ENCODE measurements around the gene IL21R.

IL21R gene

GRCh38 chr16:27378871-27379481 lies 23.0 kb upstream of the IL21R start:
- Histone ChIP-seq H4K20me1 (no peaks in the 10 kb centered on the region), H3K9ac (peak overlapping the region in 6 of 11 experiments; percentile 1 to 55 (median 24); a peak in 5 of 22 replicates), H3K36me3 (no peaks in the 10 kb centered on the region), H3K4me3 (no peak overlapping the region), H3K27me3 (no peaks in the 10 kb centered on the region), H3K27ac (peak overlapping the region; percentile 30 to 87 (median 69); a peak in 17 of 22 replicates), H3K4me1 (peaks cover 38 to 99% (median 71%) of the 10 kb centered on the region in 10 experiments), H3K4me2 (peak overlapping the region; percentile 47 to 91 (median 70); a peak in 21 of 22 replicates), H3K9me3 (replicated peaks in 1 of 11) (peaks cover 0 to 12% (median 7%) of the 10 kb centered on the region in 11 experiments; a peak in 16 of 22 replicates)
- TF ChIP-seq Cebpa-rat (IDR thresholded peaks at IDR 0.05) = no peak

DNA sequence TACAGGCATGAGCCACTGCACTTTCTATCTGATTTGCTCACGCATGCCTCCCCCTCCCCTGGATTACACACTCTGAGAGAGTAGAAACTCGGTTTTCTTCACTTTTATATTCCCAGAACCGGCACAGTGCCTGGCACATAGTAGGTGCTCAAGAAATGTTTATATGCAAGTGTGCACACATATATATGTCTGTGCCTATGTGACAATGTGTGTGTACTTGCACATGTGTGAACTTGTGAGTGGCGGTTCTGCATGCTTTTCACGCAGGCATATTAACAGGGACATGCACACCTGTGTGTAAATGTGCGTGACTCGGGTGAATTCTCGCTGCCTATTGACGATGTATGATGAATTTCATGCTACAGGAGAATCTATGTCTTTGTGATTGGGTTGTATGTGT lies 22.1 kb upstream of the IL21R start:
- H3K9ac ChIP-seq = no peak overlapping the region
- H3K27ac ChIP-seq = peak overlapping the region in 2 of 11 experiments; percentile 64 to 84; a peak in 2 of 22 replicates
- H3K36me3 ChIP-seq = no peaks in the 10 kb centered on the region
- H4K20me1 ChIP-seq = no peaks in the 10 kb centered on the region
- H3K9me3 ChIP-seq (replicated peaks in 1 of 11) = peaks cover 0 to 21% (median 16%) of the 10 kb centered on the region in 11 experiments; a peak in 18 of 22 replicates
- H3K4me2 ChIP-seq = peak overlapping the region in 4 of 11 experiments; percentile 47 to 91 (median 78); a peak in 5 of 22 replicates
- no peaks in the 10 kb centered on the region for H3K27me3 ChIP-seq
- no peak for TF ChIP-seq Cebpa-rat (IDR thresholded peaks at IDR 0.05)
- peaks cover 29 to 99% (median 70%) of the 10 kb centered on the region in 10 experiments for H3K4me1 ChIP-seq
- no peak overlapping the region for H3K4me3 ChIP-seq

DNA sequence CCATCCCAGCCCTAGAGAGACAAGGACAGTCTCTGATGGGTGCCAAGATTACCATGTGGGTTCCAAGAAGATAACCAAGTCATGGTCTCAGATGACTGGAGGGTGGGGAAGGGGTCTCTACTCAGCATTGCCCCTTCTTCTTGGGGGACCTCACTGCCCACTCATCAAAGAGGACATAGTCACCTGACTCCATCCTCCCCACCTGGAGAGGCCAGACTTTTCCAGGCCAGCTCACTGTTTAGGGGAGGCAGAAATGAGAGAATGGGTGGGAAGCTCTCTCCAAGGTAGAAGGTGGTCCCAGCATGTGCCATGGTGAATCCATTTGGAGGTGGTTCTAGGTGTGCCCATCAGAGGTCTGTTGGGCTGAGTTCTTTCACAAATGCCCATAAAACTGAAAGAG lies 20.7 kb upstream of the IL21R start:
- H3K4me3 ChIP-seq = no peak overlapping the region
- H3K4me2 ChIP-seq = peak overlapping the region in 1 of 11 experiments; percentile 79; a peak in 2 of 22 replicates
- H3K9me3 ChIP-seq (replicated peaks in 1 of 11) = peaks cover 2 to 34% (median 28%) of the 10 kb centered on the region in 11 experiments; a peak in 20 of 22 replicates
- H3K27ac ChIP-seq = peak overlapping the region in 2 of 11 experiments; percentile 8 to 24; a peak in 3 of 22 replicates
- TF ChIP-seq Cebpa-rat (IDR thresholded peaks at IDR 0.05) = no peak
- H3K27me3 ChIP-seq = no peaks in the 10 kb centered on the region
- H4K20me1 ChIP-seq = no peaks in the 10 kb centered on the region
- peaks cover 25 to 98% (median 59%) of the 10 kb centered on the region in 10 experiments for H3K4me1 ChIP-seq
- H3K9ac ChIP-seq = no peak overlapping the region
- no peaks in the 10 kb centered on the region for H3K36me3 ChIP-seq

DNA sequence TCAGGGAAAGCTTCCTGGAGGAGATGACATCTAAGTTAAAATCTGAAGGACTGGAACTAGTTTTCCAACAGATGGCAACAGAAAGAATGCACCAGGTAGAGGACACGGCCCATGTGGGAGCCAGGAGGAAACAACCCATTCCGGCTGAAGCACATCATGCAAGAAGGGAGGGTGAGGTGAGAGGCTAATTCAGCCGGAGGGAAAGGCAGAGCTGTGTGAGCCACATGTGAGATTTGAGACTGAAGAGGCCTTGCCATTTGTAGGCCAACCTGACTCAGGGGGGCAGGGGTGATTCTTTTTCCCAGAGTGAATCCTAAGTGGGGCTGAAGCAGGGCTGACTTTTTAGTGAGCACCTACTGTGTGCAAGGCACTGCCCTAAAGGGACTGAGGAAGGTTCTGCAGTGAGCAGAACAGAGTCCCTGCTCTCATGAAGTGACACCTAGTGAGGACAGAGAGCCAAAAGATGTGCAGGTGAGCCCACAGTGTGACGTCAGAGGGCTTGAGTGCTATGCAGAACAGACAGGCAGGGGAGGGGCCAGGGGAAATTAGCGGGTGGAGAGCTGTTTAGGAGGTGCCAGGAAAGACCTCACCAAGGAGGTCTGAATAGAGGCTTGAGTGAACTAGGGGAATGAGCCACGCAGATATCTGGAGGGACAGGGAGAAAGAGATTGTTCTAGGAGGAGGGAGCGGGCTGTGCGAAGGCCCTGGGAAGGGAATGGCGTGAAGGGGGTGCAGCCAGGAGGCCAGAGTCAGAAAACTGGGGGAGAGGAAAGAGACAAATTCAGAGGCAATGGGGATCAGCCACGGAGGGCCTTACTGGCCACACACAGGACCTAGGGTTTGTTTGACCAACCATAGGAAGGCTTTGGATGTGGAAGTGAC lies 19.8 kb upstream of the IL21R start:
- H3K9ac ChIP-seq = peak overlapping the region in 2 of 11 experiments; percentile 56 to 75; a peak in 2 of 22 replicates
- peak overlapping the region in 5 of 11 experiments; percentile 73 to 93 (median 79); a peak in 8 of 22 replicates for H3K4me2 ChIP-seq
- H3K4me3 ChIP-seq = no peak overlapping the region
- TF ChIP-seq Cebpa-rat (IDR thresholded peaks at IDR 0.05) = no peak
- H3K27ac ChIP-seq = peak overlapping the region in 4 of 11 experiments; percentile 77 to 84 (median 82); a peak in 7 of 22 replicates
- peaks cover 4 to 36% (median 29%) of the 10 kb centered on the region in 11 experiments; a peak in 20 of 22 replicates for H3K9me3 ChIP-seq (replicated peaks in 1 of 11)
- H3K4me1 ChIP-seq = peaks cover 22 to 93% (median 49%) of the 10 kb centered on the region in 10 experiments
- H3K36me3 ChIP-seq = no peaks in the 10 kb centered on the region
- no peaks in the 10 kb centered on the region for H3K27me3 ChIP-seq
- no peaks in the 10 kb centered on the region for H4K20me1 ChIP-seq

- Histone ChIP-seq H3K4me3 (peak overlapping the region in 4 of 10 experiments; percentile 24 to 41 (median 25); a peak in 6 of 20 replicates), H3K27me3 (no peaks in the 10 kb centered on the region), H3K9me3 (replicated peaks in 1 of 11) (peaks cover 10 to 42% (median 37%) of the 10 kb centered on the region in 11 experiments; a peak in 21 of 22 replicates), H4K20me1 (no peaks in the 10 kb centered on the region), H3K4me2 (peak overlapping the region in 9 of 11 experiments; percentile 8 to 93 (median 73); a peak in 14 of 22 replicates), H3K27ac (peak overlapping the region in 7 of 11 experiments; percentile 28 to 84 (median 77); a peak in 13 of 22 replicates), H3K4me1 (peaks cover 7 to 90% (median 34%) of the 10 kb centered on the region in 10 experiments), H3K9ac (peak overlapping the region in 6 of 11 experiments; percentile 17 to 75 (median 58); a peak in 10 of 22 replicates), H3K36me3 (no peaks in the 10 kb centered on the region)
- TF ChIP-seq Cebpa-rat (IDR thresholded peaks at IDR 0.05) = no peak
Observed at GRCh38 chr16:27383556-27384243, 18.3 kb upstream of the IL21R start.

DNA sequence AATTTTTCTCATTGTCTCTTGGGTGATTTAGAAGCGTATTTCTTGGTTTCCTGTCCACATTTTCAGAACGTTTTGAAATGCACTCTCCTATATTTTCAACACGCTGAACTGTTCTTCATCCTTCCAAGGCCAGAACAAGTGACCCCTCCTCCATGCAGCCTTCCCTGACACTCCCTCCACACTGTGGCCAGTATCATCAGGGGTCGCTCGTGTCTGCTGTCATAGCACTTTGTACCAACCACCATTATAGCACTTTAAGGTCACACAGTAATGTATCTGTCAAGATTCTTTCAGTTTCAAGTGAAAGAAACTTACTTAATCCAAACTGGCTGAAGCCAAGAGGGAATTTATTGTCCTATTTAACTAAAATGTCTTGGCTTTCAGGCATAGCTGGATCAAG lies 17.5 kb upstream of the IL21R start:
- Histone ChIP-seq H3K4me1 (peaks cover 0 to 90% (median 27%) of the 10 kb centered on the region in 10 experiments; a peak in 14 of 20 replicates), H4K20me1 (no peaks in the 10 kb centered on the region), H3K4me3 (peak overlapping the region in 2 of 10 experiments; percentile 2 to 25; a peak in 2 of 20 replicates), H3K27me3 (no peaks in the 10 kb centered on the region), H3K9ac (peak overlapping the region in 6 of 11 experiments; percentile 10 to 75 (median 57); a peak in 8 of 22 replicates), H3K36me3 (no peaks in the 10 kb centered on the region), H3K4me2 (peak overlapping the region in 6 of 11 experiments; percentile 44 to 93 (median 78); a peak in 11 of 22 replicates), H3K9me3 (replicated peaks in 1 of 11) (peaks cover 16 to 49% (median 44%) of the 10 kb centered on the region in 11 experiments), H3K27ac (peak overlapping the region in 7 of 11 experiments; percentile 16 to 84 (median 77); a peak in 13 of 22 replicates)
- no peak for TF ChIP-seq Cebpa-rat (IDR thresholded peaks at IDR 0.05)

GRCh38 chr16:27385398-27385797 lies 16.6 kb upstream of the IL21R start:
- H3K9ac ChIP-seq = peak overlapping the region in 2 of 11 experiments; percentile 56 to 58; a peak in 1 of 22 replicates
- H3K4me3 ChIP-seq = no peak overlapping the region
- peak overlapping the region in 4 of 11 experiments; percentile 77 to 84 (median 82); a peak in 7 of 22 replicates for H3K27ac ChIP-seq
- peak overlapping the region in 4 of 11 experiments; percentile 73 to 93 (median 84); a peak in 7 of 22 replicates for H3K4me2 ChIP-seq
- H3K9me3 ChIP-seq (replicated peaks in 1 of 11) = peaks cover 20 to 57% (median 50%) of the 10 kb centered on the region in 11 experiments
- no peaks in the 10 kb centered on the region for H3K27me3 ChIP-seq
- H4K20me1 ChIP-seq = no peaks in the 10 kb centered on the region
- H3K4me1 ChIP-seq = peaks cover 0 to 91% (median 25%) of the 10 kb centered on the region in 10 experiments; a peak in 14 of 20 replicates
- no peaks in the 10 kb centered on the region for H3K36me3 ChIP-seq
- TF ChIP-seq Cebpa-rat (IDR thresholded peaks at IDR 0.05) = no peak

- H3K36me3 ChIP-seq = no peaks in the 10 kb centered on the region
- H3K27ac ChIP-seq = peak overlapping the region in 1 of 11 experiments; percentile 83; a peak in 1 of 22 replicates
- TF ChIP-seq Cebpa-rat (IDR thresholded peaks at IDR 0.05) = no peak
- H3K9me3 ChIP-seq (replicated peaks in 1 of 11) = peaks cover 24 to 68% (median 59%) of the 10 kb centered on the region in 11 experiments
- no peaks in the 10 kb centered on the region for H4K20me1 ChIP-seq
- H3K4me1 ChIP-seq = peaks cover 0 to 95% (median 25%) of the 10 kb centered on the region in 10 experiments; a peak in 14 of 20 replicates
- H3K9ac ChIP-seq = no peak overlapping the region
- H3K4me2 ChIP-seq = peak overlapping the region in 1 of 11 experiments; percentile 93; a peak in 2 of 22 replicates
- no peak overlapping the region for H3K4me3 ChIP-seq
- H3K27me3 ChIP-seq = no peaks in the 10 kb centered on the region
Observed at GRCh38 chr16:27386674-27387073, 15.3 kb upstream of the IL21R start.

Data from BLaER1 treated with 17β-estradiol and CSF1 and Interleukin-3, amounts not matched to agents 10 nM and 100 nM (cell line).